Gastrocnemius medialis (tissue), 4 donors: ENCODE data around the gene RYR3.

Experiments
- POLR2A ChIP-seq, 2 donors: fragments of 450-650 bp; IDR thresholded peaks; one replicate each; pipeline ENCODE4 v1.6.1; 2017; ENCODE audit warnings: antibody characterized with exemption in 2 of 2, mild to moderate bottlenecking in 2 of 2, moderate library complexity in 2 of 2
- TF ChIP-seq, protein P1 (sequence below), 5 experiments: fragments of 450-650 bp in 3 of 5; fragments of 200-600 bp in 2 of 5; sonication (generic) in 2 of 5; IDR thresholded peaks in 4 of 5; conservative IDR thresholded peaks in 1 of 5; 1 replicate in 4 of 5; 2 replicates in 1 of 5; pipeline ENCODE4 v1.5.1; 2016 to 2019; ENCODE audit warnings: antibody characterized with exemption in 5 of 5, mild to moderate bottlenecking in 3 of 5, moderate library complexity in 3 of 5

DNA sequence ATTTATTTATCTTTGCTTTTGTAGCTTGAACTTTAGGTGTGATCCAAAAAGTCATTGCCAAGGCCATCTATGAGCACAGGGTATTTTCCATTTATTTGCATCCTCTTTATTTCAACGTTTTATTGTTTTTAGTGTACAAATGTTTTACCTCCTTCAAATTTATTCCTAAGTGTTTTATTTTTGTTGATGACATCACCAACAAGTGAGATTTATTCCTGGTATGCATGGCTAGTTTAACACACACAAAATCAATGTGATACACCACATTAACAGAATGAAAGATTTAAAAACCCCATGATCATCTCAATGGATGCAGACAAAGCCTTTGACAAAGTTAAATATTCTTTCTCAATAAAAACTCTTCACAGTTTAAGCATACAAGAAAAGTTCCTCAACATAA is 591.3 kb downstream of the RYR3 start:
- TF ChIP-seq, protein P1, sequence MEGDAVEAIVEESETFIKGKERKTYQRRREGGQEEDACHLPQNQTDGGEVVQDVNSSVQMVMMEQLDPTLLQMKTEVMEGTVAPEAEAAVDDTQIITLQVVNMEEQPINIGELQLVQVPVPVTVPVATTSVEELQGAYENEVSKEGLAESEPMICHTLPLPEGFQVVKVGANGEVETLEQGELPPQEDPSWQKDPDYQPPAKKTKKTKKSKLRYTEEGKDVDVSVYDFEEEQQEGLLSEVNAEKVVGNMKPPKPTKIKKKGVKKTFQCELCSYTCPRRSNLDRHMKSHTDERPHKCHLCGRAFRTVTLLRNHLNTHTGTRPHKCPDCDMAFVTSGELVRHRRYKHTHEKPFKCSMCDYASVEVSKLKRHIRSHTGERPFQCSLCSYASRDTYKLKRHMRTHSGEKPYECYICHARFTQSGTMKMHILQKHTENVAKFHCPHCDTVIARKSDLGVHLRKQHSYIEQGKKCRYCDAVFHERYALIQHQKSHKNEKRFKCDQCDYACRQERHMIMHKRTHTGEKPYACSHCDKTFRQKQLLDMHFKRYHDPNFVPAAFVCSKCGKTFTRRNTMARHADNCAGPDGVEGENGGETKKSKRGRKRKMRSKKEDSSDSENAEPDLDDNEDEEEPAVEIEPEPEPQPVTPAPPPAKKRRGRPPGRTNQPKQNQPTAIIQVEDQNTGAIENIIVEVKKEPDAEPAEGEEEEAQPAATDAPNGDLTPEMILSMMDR (IDR thresholded peaks at IDR 0.05 in 4 of 5, conservative IDR thresholded peaks at IDR 0.05 in 1 of 5): no peak
- no peak for TF ChIP-seq POLR2A (IDR thresholded peaks at IDR 0.05)
